A673 (cell line): ENCODE data around the gene DNAJC22.

Experiments
- CTCF ChIP-seq: fragments of 300-800, 200-600 bp; sonication (generic); conservative IDR thresholded peaks from 2 replicates; pipeline ENCODE4 v1.5.1; 2017; ENCODE audit warnings: low read depth, mild to moderate bottlenecking, antibody characterized with exemption, low read length, moderate library complexity, mixed read lengths
- EZH2 ChIP-seq: fragments of 200-600 bp; sonication (generic); IDR thresholded peaks from 2 replicates; pipeline ENCODE4 v1.6.1; 2017; ENCODE audit warnings: borderline replicate concordance, low read depth, mild to moderate bottlenecking, mixed read lengths, antibody characterized with exemption, low read length; ENCODE audit not compliant: poor library complexity, severe bottlenecking

DNA sequence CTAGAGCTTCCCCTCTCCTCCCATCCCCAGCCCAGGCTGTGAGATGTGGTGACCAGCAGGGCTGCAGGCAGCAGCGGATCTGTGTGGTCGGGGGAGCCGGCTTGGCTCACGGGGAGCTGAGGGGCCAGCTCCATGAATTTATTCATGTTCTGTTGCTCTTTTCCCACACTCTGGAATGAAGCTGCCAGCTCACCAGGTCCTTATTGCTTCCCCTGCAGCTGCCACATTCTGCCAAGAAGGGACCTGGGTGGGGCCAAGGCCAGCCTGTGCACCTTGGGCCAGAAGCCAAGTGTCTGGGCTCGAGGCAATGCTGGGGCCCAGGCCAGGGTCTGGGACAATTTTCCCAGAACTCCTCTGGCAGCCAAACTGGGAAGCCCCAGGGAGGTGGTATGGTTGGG is 7.2 kb upstream of the DNAJC22 start:
- TF ChIP-seq CTCF (no peak), EZH2 (no peak)
